ENCODE data around the gene FASN. TPM values are rescaled to one million over a fixed set of nuclear protein-coding genes. Genes with fewer than 3 reads are reported as not detected.
"Not testable (repeated sequence)": the region's sequence is repeated elsewhere in the genome, so short reads cannot be mapped to it uniquely, and the experiment has no call there.

Gene FASN
- total and polyA plus RNA-seq, 8 donors, result 18.0 to 550 (median 40.0) TPM

- TF ChIP-seq CTCF (IDR thresholded peaks at IDR 0.05), result no peak
- H3K27ac ChIP-seq, result no peak overlapping the region
- no peak overlapping the region for H3K4me3 ChIP-seq
- H3K9me3 ChIP-seq, result no peaks in the 10 kb centered on the region
- H3K4me1 ChIP-seq, result peaks cover 10 to 19% of the 10 kb centered on the region in 2 donors
- no peaks in the 10 kb centered on the region for H3K36me3 ChIP-seq
- ATAC-seq (no peak), DNase-seq (no peak)
- H3K27me3 ChIP-seq, result no peaks in the 10 kb centered on the region
- intact Hi-C loops (cut with DNase I), result no loop called here
These were observed 56.8 kb downstream of the FASN start for GRCh38 chr17:82041144-82041814.

GRCh38 chr17:82039695-82040299 lies 58.2 kb downstream of the FASN start:
- H3K27me3 ChIP-seq, result no peaks in the 10 kb centered on the region

GRCh38 chr17:82038796-82039409 lies 59.1 kb downstream of the FASN start:
- H3K4me3 ChIP-seq; DNase-seq; H3K27me3 ChIP-seq; H3K36me3 ChIP-seq; intact Hi-C loops (cut with DNase I); H3K27ac ChIP-seq; ATAC-seq; H3K9me3 ChIP-seq: not testable (repeated sequence)
- H3K4me1 ChIP-seq, result peaks cover 13 to 26% of the 10 kb centered on the region in 2 donors

More at GRCh38 chr17:82039695-82040299, 58.2 kb downstream of the FASN start:
- H3K4me1 ChIP-seq, result peaks cover 13 to 26% of the 10 kb centered on the region in 2 donors
- H3K27ac ChIP-seq, result no peak overlapping the region
- TF ChIP-seq CTCF (IDR thresholded peaks at IDR 0.05), result no peak
- H3K36me3 ChIP-seq, result no peaks in the 10 kb centered on the region
- intact Hi-C loops (cut with DNase I), result no loop called here
- no peaks in the 10 kb centered on the region for H3K9me3 ChIP-seq
- DNase-seq (no peak), ATAC-seq (no peak)
- no peak overlapping the region for H3K4me3 ChIP-seq

GRCh38 chr17:82037889-82038195 lies 60.2 kb downstream of the FASN start:
- Histone ChIP-seq H3K9me3 (no peaks in the 10 kb centered on the region), H3K36me3 (no peaks in the 10 kb centered on the region), H3K27ac (peak overlapping the region; percentile 96), H3K27me3 (peaks cover 0 to under 1% of the 10 kb centered on the region in 2 donors), H3K4me3 (peak overlapping the region; percentile 67 to 78), H3K4me1 (peaks cover 13 to 27% of the 10 kb centered on the region in 2 donors)
- TF ChIP-seq CTCF (IDR thresholded peaks at IDR 0.05), result no peak
- DNase-seq (no peak), ATAC-seq (no peak)
- intact Hi-C loops (cut with DNase I), result no loop called here

GRCh38 chr17:82037092-82037888 lies 60.7 kb downstream of the FASN start, which contains the start of gene DCXR:
TSS of gene DCXR (minus strand) at chr17:82037697. CDS start at chr17:82037682, 15 bp downstream.
- H3K27ac ChIP-seq, result peak within 1 kb of the TSS; percentile 96
- intact Hi-C loops (cut with DNase I), result no loop called here
- TF ChIP-seq CTCF (IDR thresholded peaks at IDR 0.05), result peak; percentile 68 to 77
- H3K9me3 ChIP-seq, result no peaks in the 10 kb centered on the region
- peaks cover 13 to 32% of the 10 kb centered on the region in 2 donors for H3K4me1 ChIP-seq
- peaks cover 0 to 6% of the 10 kb centered on the region in 2 donors for H3K27me3 ChIP-seq
- no peaks in the 10 kb centered on the region for H3K36me3 ChIP-seq
- peak within 1 kb of the TSS; percentile 67 to 78 for H3K4me3 ChIP-seq
- peak; percentile 94 to 99 (median 96) for DNase-seq
- peak; percentile 98 for ATAC-seq

All from left lung (tissue), 10 donors.